Erythroblast (primary cell): Measurements from ENCODE around the gene C3orf38.

Experiments used
- GATA1 ChIP-seq: IDR thresholded peaks from 2 replicates; pipeline ENCODE4 v1.6.1; 2011; ENCODE audit warnings: low read depth, mild to moderate bottlenecking, control low read depth, low read length, moderate library complexity
- POLR2A ChIP-seq: IDR thresholded peaks from 2 replicates; pipeline ENCODE4 v1.6.1; 2011; ENCODE audit warnings: mild to moderate bottlenecking, low read length

DNA sequence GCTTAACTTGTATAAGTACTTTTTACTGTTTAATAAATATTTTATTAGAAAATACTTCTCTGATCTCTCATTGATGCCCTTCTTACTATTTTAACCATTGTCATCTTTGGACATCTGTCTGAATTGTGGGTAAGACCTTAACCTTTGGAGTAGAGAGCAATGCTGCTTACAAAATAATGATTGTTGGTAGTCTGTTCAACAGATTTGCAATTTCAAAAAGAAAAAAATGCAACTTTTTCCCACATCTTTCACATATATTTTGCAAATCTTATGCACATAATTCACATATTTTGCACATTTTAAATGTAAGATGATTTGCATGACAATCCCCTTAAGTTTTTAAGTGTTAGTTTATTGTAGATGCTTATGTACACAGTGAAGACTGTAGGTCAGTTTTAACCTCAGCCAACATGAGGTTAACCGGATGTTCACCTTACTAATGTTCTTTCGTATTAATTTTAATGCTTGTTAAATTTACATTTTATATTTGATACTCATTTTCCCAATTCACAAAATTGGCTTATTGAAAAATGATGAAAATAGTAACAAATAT, 16.7 kb downstream of the C3orf38 start:
- TF ChIP-seq POLR2A (no peak), GATA1 (no peak)
